Measurements from ENCODE around the gene HOXD8.

Gene HOXD8

DNA sequence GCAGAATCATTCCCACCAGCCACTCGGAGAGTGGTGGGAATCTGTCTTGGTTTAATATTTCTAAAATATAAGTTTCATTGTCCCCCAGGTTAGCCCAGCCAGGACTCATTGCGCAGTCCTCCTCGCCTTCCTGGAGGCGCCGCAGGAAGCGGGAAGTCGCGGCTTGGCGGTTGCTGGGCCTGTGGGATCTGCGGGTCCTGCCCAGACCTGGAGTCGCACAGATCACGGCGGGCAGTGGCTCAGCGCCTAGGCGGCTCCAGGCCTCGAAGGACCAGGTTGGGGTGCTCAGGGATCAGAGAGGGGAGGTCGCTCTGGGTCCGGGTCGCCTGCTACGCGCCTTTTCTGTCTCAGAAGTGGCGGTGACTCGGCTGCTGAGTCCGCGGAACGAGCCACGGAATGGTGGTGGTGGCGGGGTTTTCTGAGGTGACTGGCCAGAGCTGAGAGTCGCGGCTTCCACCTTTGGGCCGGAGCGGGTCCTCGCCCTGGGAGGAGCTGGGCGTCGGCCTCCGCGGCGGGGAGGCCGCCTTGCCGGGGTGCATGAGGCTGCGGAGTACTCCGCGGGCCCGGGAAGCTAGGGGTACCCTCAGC lies 30.3 kb downstream of the HOXD8 start:
- no peak for DNase-seq (ENCODE audit: low read depth, low spot score)

DNA sequence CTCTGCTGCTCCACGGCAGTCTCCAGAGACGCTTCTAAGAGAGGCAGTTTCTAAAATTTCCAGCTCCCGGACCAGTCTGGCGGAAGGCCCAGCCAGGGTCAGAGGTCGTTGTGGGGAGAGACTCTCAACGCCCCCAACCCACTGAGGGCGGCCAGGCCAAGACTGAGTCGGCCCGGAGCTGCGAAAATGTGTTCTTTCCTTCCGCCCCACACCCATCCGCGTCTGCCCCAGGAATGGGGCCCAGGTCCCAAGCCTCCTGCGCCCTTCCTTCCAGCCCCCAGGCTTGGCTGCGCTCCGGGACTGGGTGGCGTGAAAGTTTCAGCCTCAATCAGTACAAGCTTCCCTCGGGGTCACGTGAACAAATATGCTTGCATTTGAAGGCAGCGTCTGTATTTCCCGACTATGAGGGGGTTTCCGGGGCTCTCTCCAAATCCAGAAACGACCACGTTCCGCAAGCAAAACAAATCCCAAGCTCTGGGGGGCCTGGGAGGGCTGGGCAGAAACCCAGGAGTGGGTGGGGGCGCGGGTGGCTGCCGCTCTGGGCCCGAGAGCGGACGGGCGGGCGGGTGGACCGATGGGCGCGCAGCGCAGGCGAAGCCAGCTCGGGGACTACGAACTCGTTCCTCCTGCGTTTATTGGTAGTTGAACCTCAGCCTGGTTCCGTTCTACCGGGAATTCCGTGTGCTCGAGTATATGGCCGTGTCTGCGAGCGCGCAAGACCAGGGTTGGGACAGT lies 30.9 kb downstream of the HOXD8 start:
- DNase-seq (ENCODE audit: low read depth, low spot score): no peak

DNA sequence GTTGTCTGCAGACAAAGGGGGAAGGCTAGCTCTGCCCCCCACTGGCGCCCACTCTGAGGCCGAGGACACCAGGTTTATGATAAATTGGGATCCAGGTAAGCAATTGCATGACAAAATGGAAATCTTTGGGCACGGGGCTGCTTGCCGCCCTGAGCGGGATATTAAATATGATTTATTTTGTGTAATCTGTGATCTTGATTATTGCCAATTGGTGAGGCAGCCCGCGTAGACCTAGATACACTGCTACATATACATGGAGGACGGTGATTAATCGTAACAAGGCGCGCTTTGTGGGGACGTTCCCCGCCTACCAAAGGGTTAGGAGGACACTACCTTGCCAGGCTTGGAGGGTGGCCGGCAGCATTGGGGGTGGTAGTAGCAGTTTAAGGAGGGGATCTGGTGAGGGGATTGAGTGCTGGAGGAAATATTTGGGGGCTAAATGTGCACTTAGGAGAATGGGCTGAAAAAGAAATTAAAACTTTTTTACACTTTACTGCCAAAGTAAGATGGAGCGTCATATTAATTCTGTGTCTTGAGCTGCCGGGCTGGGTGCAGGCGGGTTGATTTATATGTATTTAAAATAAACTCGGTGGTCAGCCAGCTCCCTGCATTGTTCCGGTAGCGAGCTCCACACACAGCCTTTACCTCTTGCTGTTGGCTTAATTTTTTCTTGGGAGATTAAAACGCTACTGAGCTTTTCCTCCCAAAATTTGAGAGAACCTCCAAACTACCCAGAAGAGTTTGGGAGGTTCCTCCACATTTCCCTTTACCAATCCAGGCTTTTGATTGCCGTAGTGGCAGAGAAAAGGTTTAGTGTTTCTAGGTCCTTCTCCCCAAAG lies 31.7 kb downstream of the HOXD8 start:
- DNase-seq (ENCODE audit: low read depth, low spot score): no peak

GRCh38 chr2:176161825-176162626 lies 32.5 kb downstream of the HOXD8 start:
- no peak for DNase-seq (ENCODE audit: low read depth, low spot score)

DNA sequence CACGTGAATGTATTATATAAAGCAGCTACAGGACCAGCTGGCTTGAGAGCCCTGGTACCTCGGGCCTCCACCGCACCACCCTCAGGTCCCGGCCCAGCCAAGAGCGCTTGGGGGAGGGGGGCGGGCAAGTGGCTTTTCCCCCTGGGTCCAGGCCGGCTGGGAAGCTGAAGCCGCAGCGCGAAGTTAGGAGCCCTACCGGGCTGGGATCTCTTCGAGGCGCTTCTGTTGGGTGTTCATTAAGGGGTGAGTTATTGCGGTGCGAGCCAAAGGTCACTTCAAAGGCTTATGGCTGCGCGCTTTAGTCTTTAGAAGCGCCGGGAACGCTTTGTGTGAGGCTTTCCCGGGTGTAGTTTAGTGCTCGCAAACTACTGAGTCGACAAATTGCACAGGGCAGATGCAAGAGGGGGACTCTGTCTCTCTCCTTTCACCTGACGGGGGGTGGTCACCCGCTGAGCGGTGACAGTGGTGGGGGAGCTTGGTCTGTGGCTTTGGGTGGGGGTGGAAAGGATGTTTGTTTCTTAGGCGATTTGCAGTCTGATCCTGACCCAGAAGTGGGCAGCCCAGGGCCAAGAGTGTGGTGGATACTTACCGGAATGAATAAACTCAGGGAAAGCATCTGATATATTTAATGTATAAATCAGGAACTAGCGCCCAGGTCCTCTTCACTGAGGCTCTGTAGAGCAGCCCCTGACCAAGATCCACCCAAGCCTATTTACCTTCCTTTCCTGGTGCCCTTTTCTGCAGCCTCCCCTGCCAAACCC lies 33.6 kb downstream of the HOXD8 start:
- no peak for DNase-seq (ENCODE audit: low read depth, low spot score)

- no peak for DNase-seq (ENCODE audit: low read depth, low spot score)
Observed at GRCh38 chr2:176163672-176164056, 34.2 kb downstream of the HOXD8 start.

- no peak for DNase-seq (ENCODE audit: low read depth, low spot score)
Observed at GRCh38 chr2:176164201-176164600, 34.7 kb downstream of the HOXD8 start.

- no peak for DNase-seq (ENCODE audit: low read depth, low spot score)
Observed at GRCh38 chr2:176164611-176165369, 35.3 kb downstream of the HOXD8 start.

DNA sequence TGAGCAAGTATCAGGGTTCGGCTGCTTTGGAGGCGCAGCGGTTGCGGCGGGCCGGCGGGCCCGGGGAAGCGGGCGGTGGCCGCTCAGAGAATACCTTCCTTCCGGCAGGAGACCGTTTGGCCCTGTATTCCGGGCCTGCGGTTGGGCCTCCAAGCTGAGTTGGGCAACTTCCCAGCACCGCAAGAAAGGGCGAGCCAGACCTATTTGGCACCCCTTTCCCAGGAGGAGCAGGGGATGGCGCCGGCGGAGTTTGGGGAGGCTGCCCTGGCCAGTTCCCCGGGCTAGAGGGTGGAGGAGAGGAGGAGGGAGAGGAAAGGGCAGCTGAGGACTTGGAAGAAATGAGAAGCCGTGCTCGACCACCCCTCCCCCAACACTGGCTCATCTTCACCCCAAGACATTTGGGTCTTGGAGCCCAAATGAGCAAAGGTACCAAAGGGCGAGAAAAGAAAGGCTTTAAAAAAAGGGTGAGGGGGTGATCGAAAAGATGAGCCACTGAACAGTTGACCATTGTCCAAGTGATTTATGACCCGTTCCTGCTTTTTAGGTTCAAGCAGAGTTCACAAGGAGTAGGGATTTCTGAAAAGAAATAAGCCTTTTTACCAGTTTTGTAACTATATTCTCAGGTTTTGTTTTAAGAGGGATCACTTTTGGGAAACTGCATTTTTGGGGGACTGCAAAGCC lies 36.0 kb downstream of the HOXD8 start:
- DNase-seq (ENCODE audit: low read depth, low spot score): no peak

DNA sequence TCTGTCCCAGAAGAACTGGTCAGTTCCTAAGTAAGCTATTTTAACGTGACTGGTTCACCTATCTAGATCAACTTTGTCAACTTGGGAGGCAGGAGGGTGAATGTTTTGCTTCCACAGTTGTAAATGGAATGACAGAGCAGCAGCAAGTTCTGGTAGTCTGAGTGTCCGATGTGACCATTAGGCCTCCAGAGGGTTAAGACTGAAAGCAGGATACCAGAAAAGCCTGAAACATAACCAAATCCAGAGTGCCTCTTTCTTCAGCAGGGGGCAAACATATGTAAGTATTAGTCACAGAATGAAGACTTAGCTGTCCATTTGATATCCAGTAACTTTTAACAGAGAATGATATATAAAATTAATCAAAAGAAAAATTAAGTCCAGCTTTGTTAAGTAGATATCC lies 36.8 kb downstream of the HOXD8 start:
- no peak for DNase-seq (ENCODE audit: low read depth, low spot score)

DNA sequence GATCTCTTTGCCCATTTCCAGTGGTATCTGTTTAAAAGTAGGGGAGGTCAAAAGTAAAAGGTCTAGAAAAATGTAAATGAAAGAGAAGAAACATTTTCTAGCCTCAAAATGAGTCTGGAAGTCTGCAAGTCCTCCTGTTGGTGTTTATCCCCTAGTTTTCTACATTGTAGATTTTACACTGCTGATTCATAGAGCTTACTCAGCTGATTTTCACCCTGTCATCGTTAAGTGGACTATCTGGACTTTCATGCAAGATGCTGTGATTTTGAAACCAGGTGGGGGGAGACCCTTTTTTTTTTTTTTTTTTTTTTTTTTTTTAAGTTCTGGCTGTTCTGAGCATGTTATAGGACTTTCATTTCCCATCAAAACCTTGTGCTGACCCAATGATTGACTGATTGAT lies 37.9 kb downstream of the HOXD8 start:
- DNase-seq (ENCODE audit: low read depth, low spot score): no peak

DNA sequence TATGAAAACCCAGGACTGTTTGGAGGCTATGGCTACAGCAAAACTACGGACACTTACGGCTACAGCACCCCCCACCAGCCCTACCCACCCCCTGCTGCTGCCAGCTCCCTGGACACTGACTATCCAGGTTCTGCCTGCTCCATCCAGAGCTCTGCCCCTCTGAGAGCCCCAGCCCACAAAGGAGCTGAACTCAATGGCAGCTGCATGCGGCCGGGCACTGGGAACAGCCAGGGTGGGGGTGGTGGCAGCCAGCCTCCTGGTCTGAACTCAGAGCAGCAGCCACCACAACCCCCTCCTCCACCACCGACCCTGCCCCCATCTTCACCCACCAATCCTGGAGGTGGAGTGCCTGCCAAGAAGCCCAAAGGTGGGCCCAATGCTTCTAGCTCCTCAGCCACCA lies 39.7 kb downstream of the HOXD8 start:
- no peak for DNase-seq (ENCODE audit: low read depth, low spot score)

DNA sequence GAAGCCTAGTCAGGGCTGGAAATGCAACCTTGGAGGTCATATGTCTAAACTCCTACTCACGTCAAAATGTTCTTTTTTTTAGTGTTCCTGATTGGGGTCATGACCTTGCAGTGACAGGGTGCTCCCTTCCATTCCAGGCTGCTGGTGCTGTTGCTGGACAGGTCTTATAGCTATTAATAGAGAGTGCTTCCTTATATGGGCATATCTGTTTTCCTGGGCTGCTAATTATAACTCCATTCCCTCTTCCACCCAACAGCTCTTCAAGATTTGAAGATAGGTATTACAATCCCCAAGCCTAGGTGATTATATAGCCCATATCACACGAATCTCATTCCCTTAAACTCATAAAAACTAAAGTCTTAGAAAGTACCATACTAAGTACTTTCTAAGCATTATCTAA lies 40.2 kb downstream of the HOXD8 start:
- no peak for DNase-seq (ENCODE audit: low read depth, low spot score)

DNA sequence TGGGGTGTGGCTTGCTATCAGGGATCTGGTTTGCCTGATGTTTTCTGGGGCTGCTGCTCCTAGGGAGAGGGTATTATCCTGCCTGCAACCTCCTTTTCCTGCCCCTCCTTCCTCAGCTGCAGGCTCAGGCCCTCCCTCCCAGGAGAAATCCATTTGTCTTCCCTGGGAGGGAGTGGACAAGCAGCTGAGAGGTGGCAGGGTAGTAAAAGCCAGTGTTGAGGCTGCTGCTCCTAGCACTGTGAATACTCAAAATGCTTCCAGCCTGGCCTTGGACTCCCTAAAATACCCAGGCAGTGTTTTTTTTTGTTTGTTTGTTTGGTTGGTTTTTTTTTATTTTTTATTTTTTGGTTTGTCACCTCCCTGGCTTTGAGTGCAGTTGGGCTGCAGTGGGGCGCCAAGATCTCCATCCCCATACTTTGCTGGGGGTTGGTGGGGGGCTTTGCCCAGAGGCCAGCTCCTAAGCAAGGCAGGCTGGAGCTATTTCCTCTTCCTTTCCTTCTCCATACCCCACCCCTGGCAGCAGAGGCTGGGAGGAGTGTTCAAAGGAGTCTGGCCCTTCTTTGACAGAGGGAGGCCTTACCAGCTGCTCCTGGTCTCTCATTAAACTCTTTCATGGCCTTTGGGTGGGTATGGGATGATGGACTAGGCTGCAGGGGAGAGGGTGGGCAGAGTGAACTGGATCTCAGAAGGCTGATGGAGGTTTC lies 41.2 kb downstream of the HOXD8 start:
- no peak for DNase-seq (ENCODE audit: low read depth, low spot score)

DNA sequence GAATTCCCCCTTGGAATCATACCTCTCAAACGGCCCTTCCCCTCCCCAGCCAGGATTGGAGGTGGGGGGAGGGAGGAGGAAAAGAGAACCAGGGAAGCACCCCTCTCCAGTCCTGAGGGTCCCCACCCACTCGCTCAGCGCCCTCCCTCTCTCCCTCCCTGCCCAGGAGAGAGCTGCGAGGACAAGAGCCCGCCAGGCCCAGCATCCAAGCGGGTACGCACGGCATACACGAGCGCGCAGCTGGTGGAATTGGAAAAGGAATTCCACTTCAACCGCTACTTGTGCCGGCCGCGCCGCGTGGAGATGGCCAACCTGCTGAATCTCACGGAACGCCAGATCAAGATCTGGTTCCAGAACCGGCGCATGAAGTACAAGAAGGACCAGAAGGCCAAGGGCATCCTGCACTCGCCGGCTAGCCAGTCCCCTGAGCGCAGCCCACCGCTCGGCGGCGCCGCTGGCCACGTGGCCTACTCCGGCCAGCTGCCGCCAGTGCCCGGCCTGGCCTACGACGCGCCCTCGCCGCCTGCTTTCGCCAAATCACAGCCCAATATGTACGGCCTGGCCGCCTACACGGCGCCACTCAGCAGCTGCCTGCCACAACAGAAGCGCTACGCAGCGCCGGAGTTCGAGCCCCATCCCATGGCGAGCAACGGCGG lies 42.0 kb downstream of the HOXD8 start:
- no peak for DNase-seq (ENCODE audit: low read depth, low spot score)

GRCh38 chr2:176172007-176172894 lies 42.7 kb downstream of the HOXD8 start:
- DNase-seq (ENCODE audit: low read depth, low spot score): no peak

- no peak for DNase-seq (ENCODE audit: low read depth, low spot score)
Observed at GRCh38 chr2:176172895-176173566, 43.5 kb downstream of the HOXD8 start.

Data from activated CD4-positive, CD25-positive, alpha-beta regulatory T cell treated with anti-CD3 and anti-CD28 coated beads, Interleukin-2, amount 50 U/mL, for 16 hours (primary cell).